HG03342 (cell line): ENCODE measurements around the gene OR5AU1.

ENCODE experiments used
- ATAC-seq: cut with Tn5 transposase; IDR thresholded peaks from one replicate; pipeline ENCODE4 v1.9.1; 2021; ENCODE audit warnings: mild to moderate bottlenecking, moderate library complexity; ENCODE audit not compliant: unreplicated experiment

The OR5AU1 gene

DNA sequence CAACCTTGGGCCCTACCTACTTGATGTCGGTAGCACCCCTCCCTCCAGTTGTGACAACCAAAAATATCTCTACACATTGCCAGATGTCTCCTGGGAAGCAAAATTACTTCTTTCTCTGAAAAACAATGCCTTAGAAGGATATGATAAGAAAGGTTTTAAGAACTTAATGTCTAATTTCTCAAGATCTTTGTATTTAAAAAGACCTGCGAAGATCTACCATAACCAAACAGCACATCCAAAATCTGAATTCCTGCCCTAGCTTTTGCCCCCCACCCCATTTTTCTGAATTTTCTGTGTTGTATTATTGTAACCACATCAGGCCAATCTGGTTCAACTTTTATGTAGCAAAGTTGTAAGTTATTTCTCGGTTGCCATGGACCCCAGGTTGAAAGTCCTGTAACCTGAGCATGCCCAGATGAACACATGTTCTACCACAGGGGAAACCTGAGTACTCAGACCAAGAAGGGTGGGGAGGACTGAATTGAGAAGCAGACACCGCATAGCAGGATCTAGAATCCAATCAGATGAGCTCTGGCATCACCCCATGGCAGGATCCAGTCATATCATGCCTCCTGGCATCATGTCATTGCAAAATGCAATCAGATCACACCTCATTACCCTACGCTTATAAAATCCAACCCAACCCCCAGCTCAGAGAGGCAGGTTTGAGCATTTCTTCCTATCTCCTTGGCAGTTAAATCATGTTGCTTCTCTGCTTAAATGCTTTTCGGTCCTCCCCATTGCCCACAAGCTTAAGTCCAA lies 46.3 kb downstream of the OR5AU1 start:
- peak; percentile 64 for ATAC-seq

DNA sequence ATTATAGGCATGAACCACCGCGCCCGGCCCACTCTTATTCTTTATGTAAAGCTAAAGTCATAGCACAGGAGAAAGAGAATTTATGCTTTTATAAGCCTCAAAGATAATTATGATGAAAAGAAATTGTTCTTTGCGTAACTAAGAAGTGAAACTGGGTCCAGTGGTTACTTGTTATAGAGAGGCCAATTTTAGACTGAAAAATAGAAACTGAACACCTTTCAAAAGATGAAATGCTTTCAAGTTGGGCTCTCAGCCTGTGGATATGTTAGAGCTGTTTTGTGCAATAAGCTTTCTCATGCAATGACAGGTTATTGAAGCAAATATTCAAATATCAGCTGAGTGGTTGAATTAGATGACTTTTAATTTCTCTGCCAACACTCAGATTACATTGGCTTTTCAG lies 47.1 kb downstream of the OR5AU1 start:
- ATAC-seq = no peak

GRCh38 chr14:21107283-21107800 lies 48.5 kb downstream of the OR5AU1 start:
- ATAC-seq = no peak

- no peak for ATAC-seq
Observed at GRCh38 chr14:21106498-21107282, 49.2 kb downstream of the OR5AU1 start.

DNA sequence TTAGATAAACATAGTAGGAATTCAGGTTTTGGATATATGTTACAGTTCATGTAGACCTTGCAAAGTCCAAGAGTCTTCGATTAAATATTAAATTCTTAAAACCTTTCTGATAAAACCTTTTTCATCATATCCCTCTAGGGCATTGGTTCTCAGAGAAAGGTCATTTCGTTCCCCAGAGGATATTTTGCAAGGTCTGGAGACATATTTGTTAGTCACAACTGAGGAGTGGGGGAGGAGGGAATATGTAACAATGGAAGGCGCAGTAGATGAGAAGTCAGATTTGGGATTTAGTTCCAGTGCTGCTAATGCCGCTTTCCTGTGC lies 49.7 kb downstream of the OR5AU1 start:
- no peak for ATAC-seq

DNA sequence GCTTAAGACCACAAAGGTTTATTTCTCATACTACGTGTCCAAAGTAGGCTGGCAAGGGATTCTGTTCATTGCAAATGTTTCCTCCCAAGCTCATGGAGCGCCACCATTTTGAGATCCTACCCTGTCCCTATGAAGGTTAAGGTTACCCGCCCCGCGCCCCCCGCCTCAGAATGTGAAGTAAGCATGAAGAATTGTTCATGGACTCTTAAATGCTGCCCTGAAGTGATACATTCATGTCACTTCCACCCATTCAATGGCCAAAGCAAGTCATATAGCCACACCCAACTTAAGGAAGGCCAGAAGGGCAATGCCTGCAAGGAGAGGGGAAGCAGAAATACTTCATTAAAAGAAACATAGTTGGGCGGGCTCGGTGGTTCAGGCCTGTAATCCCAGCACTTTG lies 50.8 kb downstream of the OR5AU1 start:
- ATAC-seq = no peak
